H1 (cell line): Measurements from ENCODE around the gene ZFYVE21. TPM values are rescaled to one million over a fixed set of nuclear protein-coding genes. Genes with fewer than 3 reads are reported as not detected.

Experiments used
- CTCF ChIA-PET: fragments of 300-600 bp; sonication (Branson Sonifier 250); formaldehyde crosslinking; loops from one replicate; lab custom pipeline; 2021; ENCODE audit not compliant: partially characterized antibody; lab: Charles Lee
- POLR2A ChIA-PET: fragments of 300-600 bp; sonication (Branson Sonifier 250); formaldehyde crosslinking; loops from one replicate; lab custom pipeline; 2021; ENCODE audit warnings: inconsistent platforms; ENCODE audit not compliant: partially characterized antibody; lab: Charles Lee
- DNase-seq, 2 experiments: peaks; one replicate each; pipeline versions ENCODE4 v3.0.0 to v3.0.0-alpha.2; 2010 to 2022; ENCODE audit warnings: low spot score in 2 of 2, low read depth in 1 of 2, mixed read lengths in 1 of 2
- FAIRE-seq: peaks from 2 replicates; lab custom pipeline; 2011; peaks lifted over from hg19 to GRCh38; lab: Jason Lieb, UNC
- H2AFZ ChIP-seq: 2 replicates; pipeline ENCODE4 v1.8.1; 2012; ENCODE audit warnings: low read length, inconsistent platforms
- H2AK5ac ChIP-seq: 2 replicates; pipeline ENCODE4 v1.6.1; 2013; ENCODE audit warnings: low read depth, low read length
- H2BK120ac ChIP-seq: replicated peaks from 2 replicates; pipeline ENCODE3; 2013; ENCODE audit warnings: low read depth, low read length, inconsistent platforms
- H2BK12ac ChIP-seq: 2 replicates; pipeline ENCODE4 v1.6.1; 2013; ENCODE audit warnings: low read depth, low read length
- H2BK15ac ChIP-seq: 2 replicates; pipeline ENCODE4 v1.6.1; 2013; ENCODE audit warnings: low read length
- H2BK20ac ChIP-seq: 2 replicates; pipeline ENCODE4 v1.6.1; 2013; ENCODE audit warnings: low read length
- H2BK5ac ChIP-seq: 2 replicates; pipeline ENCODE4 v1.6.1; 2013; ENCODE audit warnings: low read depth, low read length
- H3K14ac ChIP-seq: 2 replicates; pipeline ENCODE4 v1.6.1; 2013; ENCODE audit warnings: inconsistent platforms; ENCODE audit not compliant: insufficient read length
- H3K18ac ChIP-seq: 2 replicates; pipeline ENCODE4 v1.6.1; 2013; ENCODE audit warnings: low read length; ENCODE audit errors: extremely low read depth
- H3K23ac ChIP-seq: 2 replicates; pipeline ENCODE4 v1.6.1; 2013; ENCODE audit warnings: inconsistent platforms; ENCODE audit not compliant: insufficient read length
- H3K23me2 ChIP-seq: 2 replicates; pipeline ENCODE4 v1.6.1; 2013; ENCODE audit warnings: low read depth, low read length
- H3K27ac ChIP-seq: 2 replicates; pipeline ENCODE4 v1.6.1; 2011; ENCODE audit warnings: low read depth, low read length, inconsistent platforms
- H3K27me3 ChIP-seq, 4 experiments: replicated peaks in 1 of 4; 1 replicate in 1 of 4; 2 replicates in 3 of 4; pipeline versions ENCODE4 v1.6.1 to v1.8.1; 2011 to 2013; ENCODE audit warnings: low read length in 3 of 4, mild to moderate bottlenecking in 3 of 4, inconsistent platforms in 2 of 4, mixed read lengths in 2 of 4, moderate library complexity in 1 of 4; ENCODE audit not compliant: control insufficient read depth in 3 of 4, insufficient read depth in 3 of 4; ENCODE audit errors: extremely low read depth in 1 of 4
- H3K36me3 ChIP-seq, 4 experiments: 2 replicates each; pipeline versions ENCODE4 v1.6.1 to v1.8.1; 2011 to 2013; ENCODE audit warnings: mild to moderate bottlenecking in 4 of 4, low read length in 3 of 4, moderate library complexity in 2 of 4, control low read depth in 1 of 4, inconsistent platforms in 1 of 4; ENCODE audit not compliant: insufficient read depth in 4 of 4, control insufficient read depth in 2 of 4
- H3K4ac ChIP-seq: replicated peaks from 2 replicates; pipeline ENCODE3; 2013; ENCODE audit warnings: low read length, low read depth, mixed read lengths, inconsistent platforms; ENCODE audit not compliant: insufficient read length
- H3K4me1 ChIP-seq, 4 experiments: replicated peaks in 1 of 4; 1 replicate in 1 of 4; 2 replicates in 3 of 4; pipeline versions ENCODE4 v1.6.1 to v1.8.1; 2011 to 2013; ENCODE audit warnings: low read length in 3 of 4, inconsistent platforms in 2 of 4, mixed read lengths in 1 of 4; ENCODE audit not compliant: insufficient read depth in 4 of 4, control insufficient read depth in 3 of 4
- H3K4me2 ChIP-seq, 2 experiments: 2 replicates each; pipeline versions ENCODE4 v1.6.1 to v1.8.1; 2011 to 2013; ENCODE audit warnings: low read depth in 2 of 2, low read length in 2 of 2, control low read depth in 1 of 2, inconsistent platforms in 1 of 2, mild to moderate bottlenecking in 1 of 2; ENCODE audit not compliant: insufficient read depth in 1 of 2
- H3K4me3 ChIP-seq, 4 experiments: fragments of 200-600, 300-600 bp in 1 of 4; sonication (generic), shearing (Covaris generic), sonication (Bioruptor Twin) in 1 of 4; 2 replicates each; pipeline versions ENCODE4 v1.5.1 to v1.8.1; 2011 to 2016; ENCODE audit warnings: low read length in 4 of 4, low read depth in 3 of 4, control low read depth in 2 of 4, inconsistent platforms in 2 of 4, mild to moderate bottlenecking in 2 of 4, mixed read lengths in 1 of 4, moderate library complexity in 1 of 4; ENCODE audit not compliant: insufficient read depth in 2 of 4; ENCODE audit errors: extremely low read depth in 1 of 4
- H3K56ac ChIP-seq: replicated peaks from 2 replicates; pipeline ENCODE3; 2013; ENCODE audit warnings: low read depth, mild to moderate bottlenecking, mixed read lengths, low read length, inconsistent platforms; ENCODE audit not compliant: insufficient read length
- H3K79me1 ChIP-seq: 2 replicates; pipeline ENCODE4 v1.6.1; 2013; ENCODE audit warnings: low read depth, low read length, control low read depth
- H3K79me2 ChIP-seq, 2 experiments: 2 replicates each; pipeline versions ENCODE4 v1.6.1 to v1.8.1; 2012 to 2013; ENCODE audit warnings: low read length in 2 of 2, mild to moderate bottlenecking in 2 of 2, inconsistent platforms in 1 of 2; ENCODE audit not compliant: insufficient read depth in 2 of 2, control insufficient read depth in 1 of 2
- H3K9ac ChIP-seq, 4 experiments: replicated peaks in 1 of 4; 1 replicate in 1 of 4; 2 replicates in 3 of 4; pipeline versions ENCODE4 v1.6.1 to v1.8.1; 2011 to 2013; ENCODE audit warnings: low read depth in 3 of 4, low read length in 3 of 4, control low read depth in 2 of 4, mild to moderate bottlenecking in 2 of 4, moderate library complexity in 2 of 4, inconsistent platforms in 1 of 4; ENCODE audit errors: extremely low read depth in 1 of 4
- H3K9me3 ChIP-seq, 2 experiments: 2 replicates each; pipeline versions ENCODE4 v1.6.1 to v1.8.1; 2012 to 2013; ENCODE audit warnings: mild to moderate bottlenecking in 2 of 2, moderate library complexity in 2 of 2, control low read depth in 1 of 2, inconsistent platforms in 1 of 2, low read depth in 1 of 2, low read length in 1 of 2, mixed read lengths in 1 of 2; ENCODE audit not compliant: insufficient read depth in 2 of 2
- H4K20me1 ChIP-seq, 2 experiments: replicated peaks in 1 of 2; 2 replicates each; pipeline versions ENCODE3 to v1.8.1; 2011 to 2013; ENCODE audit warnings: inconsistent platforms in 2 of 2, low read length in 2 of 2, mild to moderate bottlenecking in 1 of 2; ENCODE audit not compliant: insufficient read depth in 2 of 2, control insufficient read depth in 1 of 2
- H4K5ac ChIP-seq: 2 replicates; pipeline ENCODE4 v1.6.1; 2013; ENCODE audit warnings: low read length, low read depth, mixed read lengths, inconsistent platforms; ENCODE audit not compliant: insufficient read length
- H4K8ac ChIP-seq: 2 replicates; pipeline ENCODE4 v1.8.0; 2013; ENCODE audit warnings: mild to moderate bottlenecking, moderate library complexity, low read length, inconsistent platforms; ENCODE audit not compliant: insufficient read depth; ENCODE audit errors: extremely low read depth
- H4K91ac ChIP-seq: replicated peaks from 2 replicates; pipeline ENCODE3; 2013; ENCODE audit warnings: low read length, mixed read lengths, inconsistent platforms; ENCODE audit not compliant: insufficient read length
- SAP30 ChIP-seq: fragments of 300-600 bp; sonication (generic); IDR thresholded peaks from 2 replicates; pipeline ENCODE4 v1.7.1; 2012; ENCODE audit warnings: low read length, moderate library complexity, mild to moderate bottlenecking, inconsistent platforms; ENCODE audit not compliant: insufficient read depth, insufficient replicate concordance
- WGBS, 2 experiments: shearing (Covaris generic) in 1 of 2; methylation state at CpG; one replicate each; pipeline versions ENCODE4 v1.1.6 to v1.1.7; 2013 to 2015; ENCODE audit warnings: low lambda C conversion rate in 2 of 2, mixed read lengths in 2 of 2, inconsistent platforms in 1 of 2, low coverage in 1 of 2, missing lambda C conversion rate in 1 of 2; ENCODE audit not compliant: insufficient replicate concordance in 2 of 2, insufficient coverage in 1 of 2, insufficient read length in 1 of 2; ENCODE audit errors: extremely low coverage in 1 of 2, missing lambda C conversion rate in 1 of 2; 5-methylcytosine and 5-hydroxymethylcytosine counted together
- polyA plus RNA-seq, 7 experiments: library from polyadenylated mRNA; depleted of rRNA in 3 of 7; stranded (reverse) in 5 of 7; unstranded in 2 of 7; fragments of >200 nt in 5 of 7; fragments of 200-250 nt in 2 of 7; gene quantifications; 1 replicate in 5 of 7; 2 replicates in 1 of 7; 4 replicates in 1 of 7; pipeline versions ENCODE4 v1.2.1 to v1.2.3, GENCODE V29; 2011 to 2013; ENCODE audit warnings: missing spikeins in 2 of 7, mixed read lengths in 2 of 7
- total RNA-seq: library from RNA; stranded (reverse); fragmentation: NEBNext Ultra II Directional; extraction: Animal tissue kit (Norgen Biotek cat#: 25700); gene quantifications from 2 replicates; pipeline ENCODE4 v1.2.1, GENCODE V29; 2021

The ZFYVE21 gene
- total and polyA plus RNA-seq, 2 of the 8 experiments (the other 6 are each of a cell fraction or from before 2014, with no cell fraction given) = 53.4 to 127 TPM

DNA sequence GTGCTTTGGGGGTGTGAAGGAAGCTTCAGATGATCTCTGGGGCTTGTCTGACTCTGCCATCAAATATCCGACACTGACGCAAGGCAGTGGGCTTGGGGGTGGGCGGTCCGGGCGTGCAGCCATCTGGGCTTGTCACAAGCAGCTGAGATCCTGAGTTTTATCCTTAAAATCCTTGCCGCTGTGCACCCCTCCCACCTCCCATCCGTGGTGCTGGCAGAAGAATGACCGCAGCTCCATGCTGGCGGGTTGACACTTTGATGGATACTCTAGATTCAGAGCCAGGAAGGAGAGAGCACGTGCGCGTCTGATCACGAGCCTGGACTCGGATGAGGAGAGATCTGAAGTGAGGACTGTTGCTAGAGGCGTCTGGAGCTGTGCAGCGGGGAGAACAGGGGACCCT, 3.0 kb downstream of the ZFYVE21 start:
- Histone ChIP-seq H3K18ac (no peak overlapping the region), H3K36me3 (peaks cover 0 to 2% (median 0%) of the 10 kb centered on the region in 4 experiments; a peak in 1 of 8 replicates), H3K23ac (no peak overlapping the region), H3K14ac (no peak overlapping the region), H3K79me1 (peaks cover 22% of the 10 kb centered on the region), H2BK12ac (no peak overlapping the region), H3K9me3 (no peaks in the 10 kb centered on the region), H3K56ac (no peak overlapping the region), H3K4me3 (no peak overlapping the region), H3K27ac (no peak overlapping the region), H2BK20ac (no peak overlapping the region), H3K4me2 (no peak overlapping the region; a peak in 1 of 4 replicates), H4K5ac (no peak overlapping the region), H3K4ac (no peak overlapping the region), H4K8ac (no peak overlapping the region), H3K4me1 (peaks cover 0 to 12% (median 5%) of the 10 kb centered on the region in 4 experiments; a peak in 6 of 7 replicates), H4K91ac (no peak overlapping the region), H3K79me2 (peaks cover 0 to 77% of the 10 kb centered on the region in 2 experiments; a peak in 3 of 4 replicates), H2BK120ac (no peak overlapping the region), H4K20me1 (peaks cover 11 to 28% of the 10 kb centered on the region in 2 experiments), H3K27me3 (no peaks in the 10 kb centered on the region), H2BK15ac (no peak overlapping the region), H2AK5ac (no peak overlapping the region), H3K23me2 (peaks cover 4% of the 10 kb centered on the region; the same call in 1 of the 2 replicates), H2AFZ (no peak overlapping the region), H3K9ac (no peak overlapping the region), H2BK5ac (no peak overlapping the region)
- CTCF ChIA-PET = interaction anchor here (0.6 to 2.5 kb wide), 6 partner anchors 10 to 192 kb away, joined by 3 to 9 read pairs (median 5); no protein-coding TSS in a partner anchor
- TF ChIP-seq SAP30 = no peak
- POLR2A ChIA-PET = interaction anchor here (0.7 to 1.9 kb wide), 5 partner anchors 9 to 157 kb away, joined by 3 to 5 read pairs (median 3); no protein-coding TSS in a partner anchor
- no peak for FAIRE-seq
- WGBS, 2 experiments = 89% methylated on average over 16 of the region's 16 CpGs; no CpG with 5 or more reads in 1 of the 2 experiments
- no peak for DNase-seq
